Measurements from ENCODE around the gene LALBA.
A peak's percentile ranks its signal among the peaks of the same experiment; 100 is the strongest.

LALBA gene

DNA sequence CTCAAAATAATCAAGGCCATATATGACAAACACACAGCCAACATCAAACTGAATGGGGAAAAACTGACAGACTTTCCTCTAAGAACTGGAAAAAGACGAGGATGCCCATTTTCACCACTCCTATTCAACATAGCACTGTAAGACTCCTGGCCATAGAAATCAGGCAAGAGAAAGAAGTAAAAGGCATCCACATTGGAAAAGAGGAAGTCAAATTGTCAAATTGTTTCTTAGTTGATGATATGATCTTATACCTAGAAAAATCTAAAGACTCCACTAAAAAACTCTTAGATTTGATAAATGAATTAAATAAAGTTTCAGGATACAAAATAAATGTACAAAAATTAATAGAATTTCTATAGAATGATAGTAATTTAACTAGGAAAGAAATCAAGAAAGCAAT is 33.2 kb downstream of the LALBA start:
- Histone ChIP-seq H2BK120ac (ENCODE audit: low read depth, low read length) (no peak overlapping the region), H3K79me1 (ENCODE audit: low read depth, low read length) (no peaks in the 10 kb centered on the region), H2AFZ (ENCODE audit: low read length) (no peak overlapping the region), H4K8ac (ENCODE audit: low read depth, low read length) (no peak overlapping the region), H2BK15ac (ENCODE audit: low read length) (no peak overlapping the region), H2AK5ac (ENCODE audit: low read depth, low read length) (no peak overlapping the region), H3K27ac (replicated peaks; ENCODE audit: low read length) (no peak overlapping the region), H3K4ac (ENCODE audit: low read length) (no peak overlapping the region), H3K18ac (ENCODE audit: low read length) (no peak overlapping the region), H3K4me1 (ENCODE audit: control insufficient read depth in 2 of 2, insufficient read depth in 1 of 2, low read depth in 1 of 2, low read length in 2 of 2) (no peaks in the 10 kb centered on the region), H2BK5ac (ENCODE audit: low read length) (no peak overlapping the region), H3K4me3 (ENCODE audit: low read length in 2 of 2) (no peak overlapping the region), H3K14ac (ENCODE audit: low read length) (no peak overlapping the region), H3K9ac (ENCODE audit: low read depth, low read length, poor library complexity) (no peak overlapping the region), H3K4me2 (ENCODE audit: insufficient read depth, low read length, poor library complexity, severe bottlenecking) (no peak overlapping the region), H3K9me3 (replicated peaks in 1 of 2; ENCODE audit: control insufficient read depth in 2 of 2, insufficient read depth in 1 of 2, low read depth in 1 of 2, low read length in 2 of 2) (peaks cover 0 to 2% of the 10 kb centered on the region in 2 donors), H3K23ac (ENCODE audit: low read depth, low read length, poor library complexity) (no peak overlapping the region), H4K91ac (ENCODE audit: low read depth, low read length, poor library complexity) (no peak overlapping the region), H3K36me3 (replicated peaks in 1 of 2; ENCODE audit: control insufficient read depth in 2 of 2, insufficient read depth in 2 of 2, low read length in 2 of 2) (no peaks in the 10 kb centered on the region), H3K27me3 (ENCODE audit: control insufficient read depth in 3 of 3, insufficient read depth in 3 of 3, low read depth in 1 of 3, low read length in 3 of 3) (no peaks in the 10 kb centered on the region), H2BK12ac (ENCODE audit: low read length) (no peak overlapping the region)
- no CpG with 5 or more reads among the region's 1 CpG for WGBS, 2 donors (ENCODE audit: extremely low coverage in 2 of 2, insufficient read length in 2 of 2, insufficient replicate concordance in 1 of 2)
- DNase-seq (ENCODE audit: low spot score): no peak

DNA sequence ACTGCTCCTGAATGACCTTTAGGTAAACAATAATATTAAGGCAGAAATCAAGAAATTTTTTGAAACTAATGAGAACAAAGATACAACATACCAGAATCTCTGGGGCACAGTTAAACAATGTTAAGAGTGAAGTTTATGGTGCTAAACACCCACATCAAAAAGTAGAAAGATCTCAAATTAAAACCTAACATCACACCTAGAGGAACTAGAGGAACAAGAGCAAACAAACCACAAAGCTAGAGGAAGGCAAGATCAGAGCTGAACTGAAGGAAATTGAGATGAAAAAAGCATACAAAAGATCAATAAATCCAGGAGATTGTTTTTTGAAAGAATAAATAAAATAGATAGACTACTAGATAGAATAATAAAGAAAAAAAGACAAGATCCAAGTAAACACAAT is 37.2 kb downstream of the LALBA start:
- Histone ChIP-seq H4K8ac (ENCODE audit: low read depth, low read length) (no peak overlapping the region), H3K14ac (ENCODE audit: low read length) (no peak overlapping the region), H3K36me3 (replicated peaks in 1 of 2; ENCODE audit: control insufficient read depth in 2 of 2, insufficient read depth in 2 of 2, low read length in 2 of 2) (no peaks in the 10 kb centered on the region), H2BK120ac (ENCODE audit: low read depth, low read length) (no peak overlapping the region), H2AFZ (ENCODE audit: low read length) (no peak overlapping the region), H3K23ac (ENCODE audit: low read depth, low read length, poor library complexity) (no peak overlapping the region), H3K27ac (replicated peaks; ENCODE audit: low read length) (no peak overlapping the region), H3K79me1 (ENCODE audit: low read depth, low read length) (no peaks in the 10 kb centered on the region), H2BK5ac (ENCODE audit: low read length) (no peak overlapping the region), H3K4ac (ENCODE audit: low read length) (no peak overlapping the region), H3K9ac (ENCODE audit: low read depth, low read length, poor library complexity) (no peak overlapping the region), H3K4me2 (ENCODE audit: insufficient read depth, low read length, poor library complexity, severe bottlenecking) (no peak overlapping the region), H4K91ac (ENCODE audit: low read depth, low read length, poor library complexity) (no peak overlapping the region), H3K4me1 (ENCODE audit: control insufficient read depth in 2 of 2, insufficient read depth in 1 of 2, low read depth in 1 of 2, low read length in 2 of 2) (no peaks in the 10 kb centered on the region), H2BK12ac (ENCODE audit: low read length) (no peak overlapping the region), H3K4me3 (ENCODE audit: low read length in 2 of 2) (no peak overlapping the region), H2AK5ac (ENCODE audit: low read depth, low read length) (no peak overlapping the region), H3K27me3 (ENCODE audit: control insufficient read depth in 3 of 3, insufficient read depth in 3 of 3, low read depth in 1 of 3, low read length in 3 of 3) (peaks cover 0 to 13% (median 0%) of the 10 kb centered on the region in 3 experiments), H3K18ac (ENCODE audit: low read length) (no peak overlapping the region), H3K9me3 (replicated peaks in 1 of 2; ENCODE audit: control insufficient read depth in 2 of 2, insufficient read depth in 1 of 2, low read depth in 1 of 2, low read length in 2 of 2) (no peaks in the 10 kb centered on the region), H2BK15ac (ENCODE audit: low read length) (no peak overlapping the region)
- DNase-seq (ENCODE audit: low spot score): no peak

DNA sequence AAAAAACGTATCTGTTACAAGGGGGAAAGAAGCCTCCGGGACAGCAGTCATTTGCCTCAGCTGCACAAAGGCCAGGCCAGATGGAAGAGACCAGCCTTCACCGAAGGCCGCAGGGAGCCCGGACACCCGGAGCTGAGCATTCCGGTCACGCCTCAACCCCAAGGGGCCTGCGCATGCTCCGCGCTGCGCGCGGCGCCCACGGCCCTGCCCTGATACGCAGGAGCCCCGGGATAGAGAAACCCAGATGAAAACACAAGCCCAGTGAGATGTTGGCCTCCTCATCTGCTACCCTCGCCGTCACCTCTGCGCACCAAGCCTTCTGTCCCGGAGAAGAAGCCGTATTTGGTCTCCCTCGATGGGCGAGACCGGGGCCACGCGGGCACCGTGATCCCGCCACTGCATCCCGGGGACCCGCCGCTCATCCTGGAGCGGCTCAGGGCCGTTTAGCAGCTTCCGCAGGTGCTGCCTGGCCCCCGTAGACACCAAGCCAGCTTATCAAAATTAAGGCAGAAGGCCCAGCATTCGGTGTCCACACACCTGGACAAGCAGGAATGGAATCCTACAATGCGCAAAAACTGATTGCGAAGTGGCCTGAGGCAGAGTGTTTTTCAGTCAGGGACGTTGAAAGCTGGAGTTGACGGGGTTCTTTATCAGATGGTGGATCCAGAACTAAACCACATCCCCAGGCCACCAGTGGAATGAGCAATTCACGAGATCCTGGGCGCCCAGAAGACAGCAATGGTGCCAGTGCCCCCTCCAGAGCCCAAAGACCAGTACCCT is 41.8 kb downstream of the LALBA start:
- Histone ChIP-seq H3K36me3 (replicated peaks in 1 of 2; ENCODE audit: control insufficient read depth in 2 of 2, insufficient read depth in 2 of 2, low read length in 2 of 2) (no peaks in the 10 kb centered on the region), H3K9me3 (replicated peaks in 1 of 2; ENCODE audit: control insufficient read depth in 2 of 2, insufficient read depth in 1 of 2, low read depth in 1 of 2, low read length in 2 of 2) (no peaks in the 10 kb centered on the region), H3K9ac (ENCODE audit: low read depth, low read length, poor library complexity) (no peak overlapping the region), H3K18ac (ENCODE audit: low read length) (peak overlapping the region; percentile 45), H2BK120ac (ENCODE audit: low read depth, low read length) (no peak overlapping the region), H3K4me2 (ENCODE audit: insufficient read depth, low read length, poor library complexity, severe bottlenecking) (no peak overlapping the region), H3K4me3 (ENCODE audit: low read length in 2 of 2) (no peak overlapping the region), H2BK12ac (ENCODE audit: low read length) (no peak overlapping the region), H3K27me3 (ENCODE audit: control insufficient read depth in 3 of 3, insufficient read depth in 3 of 3, low read depth in 1 of 3, low read length in 3 of 3) (peaks cover 0 to 22% (median 0%) of the 10 kb centered on the region in 3 experiments), H4K91ac (ENCODE audit: low read depth, low read length, poor library complexity) (no peak overlapping the region), H3K79me1 (ENCODE audit: low read depth, low read length) (no peaks in the 10 kb centered on the region), H2BK15ac (ENCODE audit: low read length) (no peak overlapping the region), H3K4me1 (ENCODE audit: control insufficient read depth in 2 of 2, insufficient read depth in 1 of 2, low read depth in 1 of 2, low read length in 2 of 2) (no peaks in the 10 kb centered on the region), H2BK5ac (ENCODE audit: low read length) (peak overlapping the region; percentile 49), H3K4ac (ENCODE audit: low read length) (no peak overlapping the region), H4K8ac (ENCODE audit: low read depth, low read length) (no peak overlapping the region), H3K23ac (ENCODE audit: low read depth, low read length, poor library complexity) (no peak overlapping the region), H2AFZ (ENCODE audit: low read length) (no peak overlapping the region), H3K27ac (replicated peaks; ENCODE audit: low read length) (no peak overlapping the region), H2AK5ac (ENCODE audit: low read depth, low read length) (no peak overlapping the region), H3K14ac (ENCODE audit: low read length) (no peak overlapping the region)
- no CpG with 5 or more reads among the region's 44 CpGs for WGBS, 2 donors (ENCODE audit: extremely low coverage in 2 of 2, insufficient read length in 2 of 2, insufficient replicate concordance in 1 of 2)
- DNase-seq (ENCODE audit: low spot score): no peak

DNA sequence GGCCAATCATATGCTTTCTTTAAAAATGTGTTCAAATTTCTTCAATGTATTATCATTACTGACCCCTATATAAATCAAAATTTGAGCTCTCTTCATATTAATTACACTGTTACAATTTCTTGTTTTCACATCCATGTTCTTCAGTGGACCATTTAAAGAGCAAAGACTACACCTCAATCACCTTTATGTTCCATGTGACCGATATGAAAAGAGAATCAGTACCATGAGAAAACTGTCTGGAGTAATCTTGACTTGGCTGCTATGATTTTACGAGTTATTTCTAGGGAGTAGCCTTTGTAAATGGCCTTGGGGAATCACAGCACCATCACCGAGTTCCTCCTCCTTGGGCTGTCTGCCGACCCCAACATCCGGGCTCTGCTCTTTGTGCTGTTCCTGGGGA is 44.5 kb downstream of the LALBA start, which contains the start of gene OR8S1:
TSS of gene OR8S1 (plus strand) at position 301 of the 400 bp plus-strand sequence. CDS start at position 301, 0 bp downstream.
- Histone ChIP-seq H3K27ac (replicated peaks; ENCODE audit: low read length) (no peak within 1 kb of the TSS), H2AFZ (ENCODE audit: low read length) (no peak within 1 kb of the TSS), H2BK5ac (ENCODE audit: low read length) (no peak within 1 kb of the TSS), H3K14ac (ENCODE audit: low read length) (no peak within 1 kb of the TSS), H4K8ac (ENCODE audit: low read depth, low read length) (no peak within 1 kb of the TSS), H3K79me1 (ENCODE audit: low read depth, low read length) (no peaks in the 10 kb centered on the region), H4K91ac (ENCODE audit: low read depth, low read length, poor library complexity) (no peak within 1 kb of the TSS), H3K27me3 (ENCODE audit: control insufficient read depth in 3 of 3, insufficient read depth in 3 of 3, low read depth in 1 of 3, low read length in 3 of 3) (peaks cover 0 to 18% (median 0%) of the 10 kb centered on the region in 3 experiments), H3K9me3 (replicated peaks in 1 of 2; ENCODE audit: control insufficient read depth in 2 of 2, insufficient read depth in 1 of 2, low read depth in 1 of 2, low read length in 2 of 2) (no peaks in the 10 kb centered on the region), H3K36me3 (replicated peaks in 1 of 2; ENCODE audit: control insufficient read depth in 2 of 2, insufficient read depth in 2 of 2, low read length in 2 of 2) (no peaks in the 10 kb centered on the region), H2BK120ac (ENCODE audit: low read depth, low read length) (no peak within 1 kb of the TSS), H3K4me3 (ENCODE audit: low read length in 2 of 2) (no peak within 1 kb of the TSS), H3K23ac (ENCODE audit: low read depth, low read length, poor library complexity) (no peak within 1 kb of the TSS), H2BK12ac (ENCODE audit: low read length) (no peak within 1 kb of the TSS), H3K4me1 (ENCODE audit: control insufficient read depth in 2 of 2, insufficient read depth in 1 of 2, low read depth in 1 of 2, low read length in 2 of 2) (no peaks in the 10 kb centered on the region), H3K4me2 (ENCODE audit: insufficient read depth, low read length, poor library complexity, severe bottlenecking) (no peak within 1 kb of the TSS), H2AK5ac (ENCODE audit: low read depth, low read length) (no peak within 1 kb of the TSS), H3K9ac (ENCODE audit: low read depth, low read length, poor library complexity) (no peak within 1 kb of the TSS), H2BK15ac (ENCODE audit: low read length) (no peak within 1 kb of the TSS), H3K18ac (ENCODE audit: low read length) (no peak within 1 kb of the TSS), H3K4ac (ENCODE audit: low read length) (no peak within 1 kb of the TSS)
- no CpG with 5 or more reads among the region's 5 CpGs for WGBS, 2 donors (ENCODE audit: extremely low coverage in 2 of 2, insufficient read length in 2 of 2, insufficient replicate concordance in 1 of 2)
- DNase-seq (ENCODE audit: low spot score): no peak

All from neuronal stem cell (in vitro differentiated cells).